Measurements from ENCODE around the gene SGTB.
"Not testable (repeated sequence)": the region's sequence is repeated elsewhere in the genome, so short reads cannot be mapped to it uniquely, and the experiment has no call there.

Gene SGTB

GRCh38 chr5:65734196-65734775, 12.4 kb upstream of the SGTB start:
- not testable (repeated sequence) for DNase-seq

GRCh38 chr5:65732046-65732445, 10.1 kb upstream of the SGTB start:
- not testable (repeated sequence) for DNase-seq

- DNase-seq, result no peak
Observed at GRCh38 chr5:65730910-65731309, 9.0 kb upstream of the SGTB start.

- DNase-seq, result no peak
Observed at GRCh38 chr5:65728218-65728617, 6.3 kb upstream of the SGTB start.

GRCh38 chr5:65727491-65728156, 5.7 kb upstream of the SGTB start:
- DNase-seq, result no peak

- no peak for DNase-seq
Observed at GRCh38 chr5:65722575-65723403, 880 bp upstream of the SGTB start.

- DNase-seq, result peak; percentile 33
Observed at GRCh38 chr5:65721050-65721719, 724 bp downstream of the SGTB start.

GRCh38 chr5:65718576-65719310, 3.2 kb downstream of the SGTB start:
- DNase-seq, result no peak

- no peak for DNase-seq
Observed at GRCh38 chr5:65708145-65708544, 13.8 kb downstream of the SGTB start.

GRCh38 chr5:65707663-65708062, 14.2 kb downstream of the SGTB start:
- no peak for DNase-seq

GRCh38 chr5:65704621-65705239, 17.2 kb downstream of the SGTB start:
- DNase-seq, result no peak

GRCh38 chr5:65702036-65702435, 19.9 kb downstream of the SGTB start:
- no peak for DNase-seq

GRCh38 chr5:65699338-65699737, 22.6 kb downstream of the SGTB start:
- DNase-seq, result no peak

- DNase-seq, result no peak
Observed at GRCh38 chr5:65696892-65697291, 25.0 kb downstream of the SGTB start.

- no peak for DNase-seq
Observed at GRCh38 chr5:65695896-65696295, 26.0 kb downstream of the SGTB start.

GRCh38 chr5:65695162-65695755, 26.6 kb downstream of the SGTB start:
- no peak for DNase-seq

GRCh38 chr5:65693121-65693520, 28.8 kb downstream of the SGTB start:
- DNase-seq, result no peak

- DNase-seq, result no peak
Observed at GRCh38 chr5:65682148-65682547, 39.8 kb downstream of the SGTB start.

- DNase-seq, result not testable (repeated sequence)
Observed at GRCh38 chr5:65676056-65676455, 45.9 kb downstream of the SGTB start.

GRCh38 chr5:65674749-65675148, 47.2 kb downstream of the SGTB start:
- no peak for DNase-seq

GRCh38 chr5:65672796-65673195, 49.1 kb downstream of the SGTB start:
- DNase-seq, result no peak

- DNase-seq, result no peak
Observed at GRCh38 chr5:65668696-65669095, 53.2 kb downstream of the SGTB start.

All from CD4-positive, alpha-beta T cell treated with Interleukin-12 subunit alpha and Interleukin-12 subunit beta, for 1 hour (primary cell).